ENCODE results near the gene RGS7BP.

DNA sequence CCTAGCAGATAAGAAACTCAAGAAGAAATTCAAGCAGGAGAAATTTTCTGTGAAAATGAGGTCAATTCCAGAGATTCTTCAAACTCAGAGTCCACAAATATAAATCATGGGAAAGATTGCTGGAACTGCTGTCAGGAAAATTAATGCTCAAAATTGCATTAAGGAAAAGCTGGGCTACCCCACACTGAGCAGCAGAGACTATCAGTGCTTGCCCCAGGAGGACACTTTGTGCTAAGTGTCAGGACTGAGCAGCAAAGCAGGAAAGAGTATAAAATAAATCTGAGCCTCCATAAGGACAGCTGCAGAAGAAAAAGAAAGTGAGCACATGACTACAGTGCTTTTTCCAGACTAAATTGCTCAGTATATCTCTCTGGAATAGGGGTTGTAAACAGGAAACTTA, 81.6 kb downstream of the RGS7BP start:
- TF ChIP-seq, protein P1, sequence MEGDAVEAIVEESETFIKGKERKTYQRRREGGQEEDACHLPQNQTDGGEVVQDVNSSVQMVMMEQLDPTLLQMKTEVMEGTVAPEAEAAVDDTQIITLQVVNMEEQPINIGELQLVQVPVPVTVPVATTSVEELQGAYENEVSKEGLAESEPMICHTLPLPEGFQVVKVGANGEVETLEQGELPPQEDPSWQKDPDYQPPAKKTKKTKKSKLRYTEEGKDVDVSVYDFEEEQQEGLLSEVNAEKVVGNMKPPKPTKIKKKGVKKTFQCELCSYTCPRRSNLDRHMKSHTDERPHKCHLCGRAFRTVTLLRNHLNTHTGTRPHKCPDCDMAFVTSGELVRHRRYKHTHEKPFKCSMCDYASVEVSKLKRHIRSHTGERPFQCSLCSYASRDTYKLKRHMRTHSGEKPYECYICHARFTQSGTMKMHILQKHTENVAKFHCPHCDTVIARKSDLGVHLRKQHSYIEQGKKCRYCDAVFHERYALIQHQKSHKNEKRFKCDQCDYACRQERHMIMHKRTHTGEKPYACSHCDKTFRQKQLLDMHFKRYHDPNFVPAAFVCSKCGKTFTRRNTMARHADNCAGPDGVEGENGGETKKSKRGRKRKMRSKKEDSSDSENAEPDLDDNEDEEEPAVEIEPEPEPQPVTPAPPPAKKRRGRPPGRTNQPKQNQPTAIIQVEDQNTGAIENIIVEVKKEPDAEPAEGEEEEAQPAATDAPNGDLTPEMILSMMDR (IDR thresholded peaks at IDR 0.05) = no peak
- TF ChIP-seq POLR2A (IDR thresholded peaks at IDR 0.05) = no peak
